ENCODE data around the gene PDC.

DNA sequence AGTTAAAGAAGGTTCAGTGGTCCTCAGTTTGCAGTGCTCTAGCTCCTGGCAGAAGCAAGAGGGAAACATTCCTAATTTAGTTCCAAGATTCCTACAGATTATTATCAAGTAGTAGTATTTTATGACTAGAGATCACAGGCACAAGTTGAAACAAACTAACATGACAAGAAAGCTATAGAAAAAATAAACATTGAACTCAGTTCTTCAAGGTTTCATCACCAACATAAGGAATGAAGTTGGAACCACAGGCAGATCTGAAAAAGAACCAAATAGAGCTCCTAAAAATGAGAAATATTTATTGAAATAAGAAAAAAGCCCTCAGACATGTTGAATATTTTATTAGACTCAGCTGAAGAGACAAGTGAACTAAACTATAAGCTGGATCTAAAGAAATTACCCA is 40.6 kb downstream of the PDC start:
- TF ChIP-seq, protein P1, sequence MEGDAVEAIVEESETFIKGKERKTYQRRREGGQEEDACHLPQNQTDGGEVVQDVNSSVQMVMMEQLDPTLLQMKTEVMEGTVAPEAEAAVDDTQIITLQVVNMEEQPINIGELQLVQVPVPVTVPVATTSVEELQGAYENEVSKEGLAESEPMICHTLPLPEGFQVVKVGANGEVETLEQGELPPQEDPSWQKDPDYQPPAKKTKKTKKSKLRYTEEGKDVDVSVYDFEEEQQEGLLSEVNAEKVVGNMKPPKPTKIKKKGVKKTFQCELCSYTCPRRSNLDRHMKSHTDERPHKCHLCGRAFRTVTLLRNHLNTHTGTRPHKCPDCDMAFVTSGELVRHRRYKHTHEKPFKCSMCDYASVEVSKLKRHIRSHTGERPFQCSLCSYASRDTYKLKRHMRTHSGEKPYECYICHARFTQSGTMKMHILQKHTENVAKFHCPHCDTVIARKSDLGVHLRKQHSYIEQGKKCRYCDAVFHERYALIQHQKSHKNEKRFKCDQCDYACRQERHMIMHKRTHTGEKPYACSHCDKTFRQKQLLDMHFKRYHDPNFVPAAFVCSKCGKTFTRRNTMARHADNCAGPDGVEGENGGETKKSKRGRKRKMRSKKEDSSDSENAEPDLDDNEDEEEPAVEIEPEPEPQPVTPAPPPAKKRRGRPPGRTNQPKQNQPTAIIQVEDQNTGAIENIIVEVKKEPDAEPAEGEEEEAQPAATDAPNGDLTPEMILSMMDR (IDR thresholded peaks at IDR 0.05; ENCODE audit: low read depth, low read length) = no peak
- TF ChIP-seq EZH2phosphoT487 (IDR thresholded peaks at IDR 0.05; ENCODE audit: low read depth) = no peak

All from OCI-LY3 (cell line).